Measurements from ENCODE around the gene TMEM131.
"Not testable (repeated sequence)": the region's sequence is repeated elsewhere in the genome, so short reads cannot be mapped to it uniquely, and the experiment has no call there.

TMEM131 gene

GRCh38 chr2:97995734-97996624, at the start of gene TMEM131:
TSS of gene TMEM131 (minus strand) at chr2:97995948. CDS start at chr2:97995662, 286 bp downstream.
- DNase-seq = peak; percentile 96

GRCh38 chr2:98044730-98045129, 49.0 kb upstream of the TMEM131 start:
- not testable (repeated sequence) for DNase-seq

GRCh38 chr2:98043101-98043500, 47.4 kb upstream of the TMEM131 start:
- no peak for DNase-seq

- no peak for DNase-seq
Measured at GRCh38 chr2:98040331-98040939, 44.7 kb upstream of the TMEM131 start.

- no peak for DNase-seq
Measured at GRCh38 chr2:98039085-98039756, 43.5 kb upstream of the TMEM131 start.

GRCh38 chr2:98037666-98038336, 42.1 kb upstream of the TMEM131 start:
- no peak for DNase-seq

- DNase-seq = no peak
Measured at GRCh38 chr2:98037206-98037605, 41.5 kb upstream of the TMEM131 start.

- DNase-seq = no peak
Measured at GRCh38 chr2:98036349-98037000, 40.7 kb upstream of the TMEM131 start.

GRCh38 chr2:98034745-98035144, 39.0 kb upstream of the TMEM131 start:
- DNase-seq = no peak

GRCh38 chr2:98032086-98032485, 36.3 kb upstream of the TMEM131 start:
- no peak for DNase-seq

GRCh38 chr2:98029718-98030222, 34.0 kb upstream of the TMEM131 start:
- DNase-seq = no peak

- no peak for DNase-seq
Measured at GRCh38 chr2:98028931-98029717, 33.4 kb upstream of the TMEM131 start.

GRCh38 chr2:98028101-98028561, 32.4 kb upstream of the TMEM131 start:
- DNase-seq = no peak

GRCh38 chr2:98027538-98027937, 31.8 kb upstream of the TMEM131 start:
- no peak for DNase-seq

- no peak for DNase-seq
Measured at GRCh38 chr2:98026927-98027522, 31.3 kb upstream of the TMEM131 start.

GRCh38 chr2:98026292-98026691, 30.5 kb upstream of the TMEM131 start:
- no peak for DNase-seq

- DNase-seq = no peak
Measured at GRCh38 chr2:98025481-98026037, 29.8 kb upstream of the TMEM131 start.

GRCh38 chr2:98022067-98022466, 26.3 kb upstream of the TMEM131 start:
- DNase-seq = not testable (repeated sequence)

- DNase-seq = no peak
Measured at GRCh38 chr2:98020992-98021713, 25.4 kb upstream of the TMEM131 start.

GRCh38 chr2:98020516-98020915, 24.8 kb upstream of the TMEM131 start:
- DNase-seq = no peak
